Fibroblast of lung (primary cell): Measurements from ENCODE around the gene RNASE4.
"Not testable (repeated sequence)": the region's sequence is repeated elsewhere in the genome, so short reads cannot be mapped to it uniquely, and the experiment has no call there.

Source experiments
- EZH2 ChIP-seq: IDR thresholded peaks from 2 replicates; pipeline ENCODE4 v1.5.1; 2012; ENCODE audit warnings: low read length, control low read depth, mild to moderate bottlenecking; ENCODE audit errors: missing control alignments
- TF ChIP-seq, protein P1 (sequence below), 2 donors: IDR thresholded peaks in 1 of 2; conservative IDR thresholded peaks in 1 of 2; 1 replicate in 1 of 2; 2 replicates in 1 of 2; pipeline ENCODE4 v1.5.1; 2011 to 2012; ENCODE audit warnings: low read length in 2 of 2, control low read depth in 1 of 2, inconsistent platforms in 1 of 2, low read depth in 1 of 2, mild to moderate bottlenecking in 1 of 2

DNA sequence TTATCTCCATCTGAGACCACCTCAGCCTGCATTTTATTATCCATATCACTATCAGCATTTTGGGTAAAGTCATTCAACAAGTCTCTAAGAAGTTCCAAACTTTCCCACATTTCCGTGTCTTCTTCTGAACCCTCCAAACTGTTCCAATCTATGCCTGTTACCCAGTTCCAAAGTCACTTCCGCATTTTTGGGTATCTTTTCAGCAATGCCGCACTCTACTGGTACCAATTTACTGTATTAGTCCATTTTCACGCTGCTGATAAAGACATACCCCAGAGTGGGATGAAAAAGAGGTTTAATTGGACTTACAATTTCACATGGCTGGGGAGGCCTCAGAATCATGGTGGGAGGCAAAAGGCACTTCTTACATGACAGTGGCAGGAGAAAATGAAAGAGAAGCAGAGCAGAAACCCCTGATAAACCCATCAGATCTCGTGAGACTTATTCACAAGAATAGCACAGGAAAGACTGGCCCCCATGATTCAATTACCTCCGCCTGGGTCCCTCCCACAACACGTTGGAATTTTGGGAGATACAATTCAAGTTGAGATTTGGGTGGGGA lies 17.9 kb upstream of the RNASE4 start:
- TF ChIP-seq, protein P1, sequence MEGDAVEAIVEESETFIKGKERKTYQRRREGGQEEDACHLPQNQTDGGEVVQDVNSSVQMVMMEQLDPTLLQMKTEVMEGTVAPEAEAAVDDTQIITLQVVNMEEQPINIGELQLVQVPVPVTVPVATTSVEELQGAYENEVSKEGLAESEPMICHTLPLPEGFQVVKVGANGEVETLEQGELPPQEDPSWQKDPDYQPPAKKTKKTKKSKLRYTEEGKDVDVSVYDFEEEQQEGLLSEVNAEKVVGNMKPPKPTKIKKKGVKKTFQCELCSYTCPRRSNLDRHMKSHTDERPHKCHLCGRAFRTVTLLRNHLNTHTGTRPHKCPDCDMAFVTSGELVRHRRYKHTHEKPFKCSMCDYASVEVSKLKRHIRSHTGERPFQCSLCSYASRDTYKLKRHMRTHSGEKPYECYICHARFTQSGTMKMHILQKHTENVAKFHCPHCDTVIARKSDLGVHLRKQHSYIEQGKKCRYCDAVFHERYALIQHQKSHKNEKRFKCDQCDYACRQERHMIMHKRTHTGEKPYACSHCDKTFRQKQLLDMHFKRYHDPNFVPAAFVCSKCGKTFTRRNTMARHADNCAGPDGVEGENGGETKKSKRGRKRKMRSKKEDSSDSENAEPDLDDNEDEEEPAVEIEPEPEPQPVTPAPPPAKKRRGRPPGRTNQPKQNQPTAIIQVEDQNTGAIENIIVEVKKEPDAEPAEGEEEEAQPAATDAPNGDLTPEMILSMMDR (conservative IDR thresholded peaks at IDR 0.05 in 1 of 2, IDR thresholded peaks at IDR 0.05 in 1 of 2; ENCODE audit: low read depth in 1 of 2, low read length in 2 of 2): not testable (repeated sequence)
- TF ChIP-seq EZH2: not testable (repeated sequence)
